HCT116 (cell line): ENCODE results near the gene ATG9A. TPM values are rescaled to one million over a fixed set of nuclear protein-coding genes. Genes with fewer than 3 reads are reported as not detected.

Experiments used
- ATAC-seq: fragments of 200-7000 bp; cut with Tn5 transposase; 2 replicates; pipeline ENCODE4 v1.9.1; 2020; ENCODE audit warnings: mild to moderate bottlenecking, moderate library complexity
- BruUV-seq: library from RNA; stranded (reverse); fragments of 400-500 nt; replicated peaks from 2 replicates; lab custom pipeline; 2021; lab: Mats Ljungman, UMichigan
- CTCF ChIA-PET: fragments of 300-600 bp; sonication (Branson Sonifier 250); formaldehyde crosslinking; loops from one replicate; lab custom pipeline; 2021; ENCODE audit warnings: antibody characterized with exemption; lab: Charles Lee
- POLR2A ChIA-PET: fragments of 300-600, 350-600 bp; sonication (Branson Sonifier 250); formaldehyde crosslinking; loops from one replicate; lab custom pipeline; 2021; ENCODE audit warnings: antibody characterized with exemption; lab: Charles Lee
- RAD21 ChIA-PET, 2 experiments: fragments of 300-600 bp; sonication (Branson Sonifier 250); formaldehyde crosslinking; loops; one replicate each; lab custom pipeline; 2023; ENCODE audit warnings: low total read pairs in 2 of 2; ENCODE audit not compliant: uncharacterized antibody in 2 of 2, unreplicated experiment in 2 of 2, low non-redundant PET in 1 of 2; lab: Charles Lee
- DNase-seq: peaks from one replicate; pipeline ENCODE4 v3.0.0-alpha.2; 2010; ENCODE audit warnings: low read depth, low spot score
- H2AFZ ChIP-seq: fragments of 200-600 bp; shearing (Covaris generic), sonication (generic); 2 replicates; pipeline ENCODE4 v1.6.1; 2017; ENCODE audit warnings: low read depth, mixed run types, mixed read lengths, antibody characterized with exemption, low read length; ENCODE audit not compliant: poor library complexity, severe bottlenecking
- H3K27ac ChIP-seq: 2 replicates; pipeline ENCODE4 v1.5.1; 2012; ENCODE audit warnings: low read depth, low read length
- H3K27me3 ChIP-seq: fragments of 200-600 bp; sonication (generic); 2 replicates; pipeline ENCODE4 v1.6.1; 2016; ENCODE audit warnings: mixed run types, low read length, mixed read lengths; ENCODE audit not compliant: insufficient read depth
- H3K36me3 ChIP-seq, 2 experiments: fragments of 200-500 bp in 1 of 2; fragments of 200-600 bp in 1 of 2; sonication (Bioruptor generic) in 1 of 2; sonication (generic) in 1 of 2; 2 replicates each; pipeline versions ENCODE4 v1.5.1 to v1.6.1; 2014 to 2016; ENCODE audit warnings: low read length in 2 of 2, inconsistent platforms in 1 of 2, mixed read lengths in 1 of 2, mixed run types in 1 of 2; ENCODE audit not compliant: insufficient read depth in 2 of 2, control insufficient read depth in 1 of 2
- H3K4me1 ChIP-seq, 2 experiments: fragments of 200-600 bp in 1 of 2; sonication (generic) in 1 of 2; 2 replicates each; pipeline versions ENCODE4 v1.5.1 to v1.6.1; 2012 to 2017; ENCODE audit warnings: low read length in 2 of 2, inconsistent platforms in 1 of 2, mild to moderate bottlenecking in 1 of 2, mixed read lengths in 1 of 2, mixed run types in 1 of 2, moderate library complexity in 1 of 2; ENCODE audit not compliant: insufficient read depth in 2 of 2, control insufficient read depth in 1 of 2
- H3K4me2 ChIP-seq: fragments of 200-600 bp; sonication (generic); 2 replicates; pipeline ENCODE4 v1.6.1; 2017; ENCODE audit warnings: mixed run types, low read length, mixed read lengths
- H3K4me3 ChIP-seq, 2 experiments: fragments of 200-600 bp in 1 of 2; sonication (generic) in 1 of 2; replicated peaks in 1 of 2; 2 replicates each; pipeline ENCODE4 v1.5.1; 2011 to 2016; ENCODE audit warnings: low read length in 2 of 2, control low read depth in 1 of 2, low read depth in 1 of 2, mild to moderate bottlenecking in 1 of 2, mixed read lengths in 1 of 2, mixed run types in 1 of 2
- H3K79me2 ChIP-seq: fragments of 200-600 bp; sonication (generic); 2 replicates; pipeline ENCODE4 v1.6.1; 2017; ENCODE audit warnings: mild to moderate bottlenecking, mixed run types, low read length, moderate library complexity, mixed read lengths; ENCODE audit not compliant: insufficient read depth
- H3K9ac ChIP-seq: fragments of 200-600 bp; sonication (generic); 2 replicates; pipeline ENCODE4 v1.6.1; 2016; ENCODE audit warnings: low read length, mixed read lengths
- H3K9me2 ChIP-seq: fragments of 200-600 bp; sonication (generic), shearing (Covaris generic); 2 replicates; pipeline ENCODE4 v1.6.1; 2017; ENCODE audit warnings: mixed run types, mild to moderate bottlenecking, moderate library complexity; ENCODE audit not compliant: insufficient read depth
- H3K9me3 ChIP-seq, 2 experiments: fragments of 200-500 bp in 1 of 2; fragments of 200-600 bp in 1 of 2; sonication (Bioruptor generic) in 1 of 2; sonication (generic) in 1 of 2; 2 replicates each; pipeline ENCODE4 v1.6.1; 2014 to 2017; ENCODE audit warnings: low read length in 2 of 2, mixed read lengths in 2 of 2, inconsistent platforms in 1 of 2, low read depth in 1 of 2, mild to moderate bottlenecking in 1 of 2, mixed run types in 1 of 2, moderate library complexity in 1 of 2; ENCODE audit not compliant: control insufficient read depth in 1 of 2, insufficient read depth in 1 of 2
- H4K20me1 ChIP-seq: fragments of 200-600 bp; sonication (generic), shearing (Covaris generic); 2 replicates; pipeline ENCODE4 v1.6.1; 2017; ENCODE audit warnings: mixed run types, mild to moderate bottlenecking, moderate library complexity; ENCODE audit not compliant: insufficient read depth
- CBX3 ChIP-seq: IDR thresholded peaks from 2 replicates; pipeline ENCODE4 v1.6.1; 2012; ENCODE audit warnings: low read depth
- CEBPB ChIP-seq: IDR thresholded peaks from 2 replicates; pipeline ENCODE4 v1.6.1; 2012; ENCODE audit warnings: low read depth
- CTCF ChIP-seq, 3 experiments: fragments of 200-600 bp in 1 of 3; sonication (generic) in 1 of 3; IDR thresholded peaks in 2 of 3; conservative IDR thresholded peaks in 1 of 3; 2 replicates each; pipeline ENCODE4 v1.5.1; 2012 to 2017; ENCODE audit warnings: low read depth in 2 of 3, low read length in 2 of 3, antibody characterized with exemption in 1 of 3, borderline replicate concordance in 1 of 3, control low read depth in 1 of 3, mild to moderate bottlenecking in 1 of 3, mixed read lengths in 1 of 3, mixed run types in 1 of 3, moderate library complexity in 1 of 3; ENCODE audit not compliant: insufficient read depth in 1 of 3
- EGR1 ChIP-seq: IDR thresholded peaks from 2 replicates; pipeline ENCODE4 v1.6.1; 2012; ENCODE audit warnings: low read depth
- ELF1 ChIP-seq: IDR thresholded peaks from 2 replicates; pipeline ENCODE4 v1.6.1; 2012; ENCODE audit warnings: low read depth, borderline replicate concordance
- EZH2 ChIP-seq: fragments of 200-600 bp; sonication (generic); IDR thresholded peaks from 2 replicates; pipeline ENCODE4 v1.6.1; 2017; ENCODE audit warnings: antibody characterized with exemption, mixed run types
- FOSL1 ChIP-seq: IDR thresholded peaks from 2 replicates; pipeline ENCODE4 v1.6.1; 2012; ENCODE audit warnings: low read depth
- MAX ChIP-seq: IDR thresholded peaks from 2 replicates; pipeline ENCODE4 v1.6.1; 2012
- RAD21 ChIP-seq: IDR thresholded peaks from 2 replicates; pipeline ENCODE4 v1.6.1; 2012; ENCODE audit warnings: low read depth, mild to moderate bottlenecking
- REST ChIP-seq: IDR thresholded peaks from 2 replicates; pipeline ENCODE4 v1.6.1; 2012; ENCODE audit warnings: low read depth
- SRF ChIP-seq: IDR thresholded peaks from 2 replicates; pipeline ENCODE4 v1.6.1; 2012; ENCODE audit warnings: low read depth
- ZBTB33 ChIP-seq: IDR thresholded peaks from 2 replicates; pipeline ENCODE4 v1.6.1; 2011; ENCODE audit warnings: mild to moderate bottlenecking, low read length, moderate library complexity; ENCODE audit not compliant: insufficient replicate concordance; ENCODE audit errors: extremely low read depth
- ZFX ChIP-seq: fragments of 450-650 bp; IDR thresholded peaks from 2 replicates; pipeline ENCODE4 v1.6.1; 2017
- intact Hi-C: fragments of 100-400 bp; cut with micrococcal nuclease; formaldehyde crosslinking; loops from 2 replicates; pipeline ENCODE4 v1.10.0; 2022
- total RNA-seq: library from RNA; stranded (reverse); gene quantifications from one replicate; pipeline ENCODE4 v1.2.1, GENCODE V29; 2021; ENCODE audit not compliant: unreplicated experiment

The ATG9A gene
- total RNA-seq, 1 experiment from 2014 or later: 51.8 TPM

- ChIA-PET CTCF (no interaction called here), POLR2A (interaction anchor here (0.9 kb wide), 1 partner anchor 23 kb away, joined by 5 read pairs; the partner anchor contains the start of gene CNPPD1)
- no peaks in the 10 kb centered on the region for H3K36me3 ChIP-seq
- H3K4me1 ChIP-seq: no peaks in the 10 kb centered on the region
- no peak overlapping the region for H3K4me3 ChIP-seq
- no peak overlapping the region for H3K4me2 ChIP-seq
- no peaks in the 10 kb centered on the region for H3K79me2 ChIP-seq
- no peaks in the 10 kb centered on the region for H3K9me2 ChIP-seq
- DNase-seq: no peak
- H3K27me3 ChIP-seq: no peaks in the 10 kb centered on the region
- TF ChIP-seq CBX3 (no peak), SRF (no peak), FOSL1 (no peak), CEBPB (no peak), RAD21 (no peak), ZFX (no peak), EGR1 (no peak), ZBTB33 (no peak), REST (no peak), CTCF (IDR thresholded peaks at IDR 0.05 in 2 of 3, conservative IDR thresholded peaks at IDR 0.05 in 1 of 3; ENCODE audit: borderline replicate concordance in 1 of 3, insufficient read depth in 1 of 3, low read depth in 2 of 3, low read length in 2 of 3) (no peak), EZH2 (no peak), ELF1 (no peak), MAX (no peak)
- TF ChIP-seq, all 23 proteins: peak for 0
- H2AFZ ChIP-seq: no peak overlapping the region
- no peaks in the 10 kb centered on the region for H4K20me1 ChIP-seq
- no peak overlapping the region for H3K27ac ChIP-seq
- BruUV-seq: no TSS peak
- no peak for ATAC-seq
- no peak overlapping the region for H3K9ac ChIP-seq
- RAD21 ChIA-PET: no interaction called here
- peaks cover 0 to 3% of the 10 kb centered on the region in 2 experiments; a peak in 2 of 4 replicates for H3K9me3 ChIP-seq
- intact Hi-C loops: no loop called here
Observed at GRCh38 chr2:219199470-219200211, 29.8 kb downstream of the ATG9A start.
